H1 (cell line): ENCODE measurements around the gene PAX5. TPM values are rescaled to one million over a fixed set of nuclear protein-coding genes. Genes with fewer than 3 reads are reported as not detected.

Source experiments
- CTCF ChIA-PET: fragments of 300-600 bp; sonication (Branson Sonifier 250); formaldehyde crosslinking; loops from one replicate; lab custom pipeline; 2021; ENCODE audit not compliant: partially characterized antibody; lab: Charles Lee
- POLR2A ChIA-PET: fragments of 300-600 bp; sonication (Branson Sonifier 250); formaldehyde crosslinking; loops from one replicate; lab custom pipeline; 2021; ENCODE audit warnings: inconsistent platforms; ENCODE audit not compliant: partially characterized antibody; lab: Charles Lee
- DNase-seq, 2 experiments: peaks; one replicate each; pipeline versions ENCODE4 v3.0.0 to v3.0.0-alpha.2; 2010 to 2022; ENCODE audit warnings: low spot score in 2 of 2, low read depth in 1 of 2, mixed read lengths in 1 of 2
- FAIRE-seq: peaks from 2 replicates; lab custom pipeline; 2011; peaks lifted over from hg19 to GRCh38; lab: Jason Lieb, UNC
- H2AFZ ChIP-seq: 2 replicates; pipeline ENCODE4 v1.8.1; 2012; ENCODE audit warnings: low read length, inconsistent platforms
- H2AK5ac ChIP-seq: 2 replicates; pipeline ENCODE4 v1.6.1; 2013; ENCODE audit warnings: low read depth, low read length
- H2BK120ac ChIP-seq: replicated peaks from 2 replicates; pipeline ENCODE3; 2013; ENCODE audit warnings: low read depth, low read length, inconsistent platforms
- H2BK12ac ChIP-seq: 2 replicates; pipeline ENCODE4 v1.6.1; 2013; ENCODE audit warnings: low read depth, low read length
- H2BK15ac ChIP-seq: 2 replicates; pipeline ENCODE4 v1.6.1; 2013; ENCODE audit warnings: low read length
- H2BK20ac ChIP-seq: 2 replicates; pipeline ENCODE4 v1.6.1; 2013; ENCODE audit warnings: low read length
- H2BK5ac ChIP-seq: 2 replicates; pipeline ENCODE4 v1.6.1; 2013; ENCODE audit warnings: low read depth, low read length
- H3K14ac ChIP-seq: 2 replicates; pipeline ENCODE4 v1.6.1; 2013; ENCODE audit warnings: inconsistent platforms; ENCODE audit not compliant: insufficient read length
- H3K18ac ChIP-seq: 2 replicates; pipeline ENCODE4 v1.6.1; 2013; ENCODE audit warnings: low read length; ENCODE audit errors: extremely low read depth
- H3K23ac ChIP-seq: 2 replicates; pipeline ENCODE4 v1.6.1; 2013; ENCODE audit warnings: inconsistent platforms; ENCODE audit not compliant: insufficient read length
- H3K23me2 ChIP-seq: 2 replicates; pipeline ENCODE4 v1.6.1; 2013; ENCODE audit warnings: low read depth, low read length
- H3K27ac ChIP-seq: 2 replicates; pipeline ENCODE4 v1.6.1; 2011; ENCODE audit warnings: low read depth, low read length, inconsistent platforms
- H3K27me3 ChIP-seq, 4 experiments: replicated peaks in 1 of 4; 1 replicate in 1 of 4; 2 replicates in 3 of 4; pipeline versions ENCODE4 v1.6.1 to v1.8.1; 2011 to 2013; ENCODE audit warnings: low read length in 3 of 4, mild to moderate bottlenecking in 3 of 4, inconsistent platforms in 2 of 4, mixed read lengths in 2 of 4, moderate library complexity in 1 of 4; ENCODE audit not compliant: control insufficient read depth in 3 of 4, insufficient read depth in 3 of 4; ENCODE audit errors: extremely low read depth in 1 of 4
- H3K36me3 ChIP-seq, 4 experiments: 2 replicates each; pipeline versions ENCODE4 v1.6.1 to v1.8.1; 2011 to 2013; ENCODE audit warnings: mild to moderate bottlenecking in 4 of 4, low read length in 3 of 4, moderate library complexity in 2 of 4, control low read depth in 1 of 4, inconsistent platforms in 1 of 4; ENCODE audit not compliant: insufficient read depth in 4 of 4, control insufficient read depth in 2 of 4
- H3K4ac ChIP-seq: replicated peaks from 2 replicates; pipeline ENCODE3; 2013; ENCODE audit warnings: low read length, low read depth, mixed read lengths, inconsistent platforms; ENCODE audit not compliant: insufficient read length
- H3K4me1 ChIP-seq, 4 experiments: replicated peaks in 1 of 4; 1 replicate in 1 of 4; 2 replicates in 3 of 4; pipeline versions ENCODE4 v1.6.1 to v1.8.1; 2011 to 2013; ENCODE audit warnings: low read length in 3 of 4, inconsistent platforms in 2 of 4, mixed read lengths in 1 of 4; ENCODE audit not compliant: insufficient read depth in 4 of 4, control insufficient read depth in 3 of 4
- H3K4me2 ChIP-seq, 2 experiments: 2 replicates each; pipeline versions ENCODE4 v1.6.1 to v1.8.1; 2011 to 2013; ENCODE audit warnings: low read depth in 2 of 2, low read length in 2 of 2, control low read depth in 1 of 2, inconsistent platforms in 1 of 2, mild to moderate bottlenecking in 1 of 2; ENCODE audit not compliant: insufficient read depth in 1 of 2
- H3K4me3 ChIP-seq, 4 experiments: fragments of 200-600, 300-600 bp in 1 of 4; sonication (generic), shearing (Covaris generic), sonication (Bioruptor Twin) in 1 of 4; 2 replicates each; pipeline versions ENCODE4 v1.5.1 to v1.8.1; 2011 to 2016; ENCODE audit warnings: low read length in 4 of 4, low read depth in 3 of 4, control low read depth in 2 of 4, inconsistent platforms in 2 of 4, mild to moderate bottlenecking in 2 of 4, mixed read lengths in 1 of 4, moderate library complexity in 1 of 4; ENCODE audit not compliant: insufficient read depth in 2 of 4; ENCODE audit errors: extremely low read depth in 1 of 4
- H3K56ac ChIP-seq: replicated peaks from 2 replicates; pipeline ENCODE3; 2013; ENCODE audit warnings: low read depth, mild to moderate bottlenecking, mixed read lengths, low read length, inconsistent platforms; ENCODE audit not compliant: insufficient read length
- H3K79me1 ChIP-seq: 2 replicates; pipeline ENCODE4 v1.6.1; 2013; ENCODE audit warnings: low read depth, low read length, control low read depth
- H3K79me2 ChIP-seq, 2 experiments: 2 replicates each; pipeline versions ENCODE4 v1.6.1 to v1.8.1; 2012 to 2013; ENCODE audit warnings: low read length in 2 of 2, mild to moderate bottlenecking in 2 of 2, inconsistent platforms in 1 of 2; ENCODE audit not compliant: insufficient read depth in 2 of 2, control insufficient read depth in 1 of 2
- H3K9ac ChIP-seq, 4 experiments: replicated peaks in 1 of 4; 1 replicate in 1 of 4; 2 replicates in 3 of 4; pipeline versions ENCODE4 v1.6.1 to v1.8.1; 2011 to 2013; ENCODE audit warnings: low read depth in 3 of 4, low read length in 3 of 4, control low read depth in 2 of 4, mild to moderate bottlenecking in 2 of 4, moderate library complexity in 2 of 4, inconsistent platforms in 1 of 4; ENCODE audit errors: extremely low read depth in 1 of 4
- H3K9me3 ChIP-seq, 2 experiments: 2 replicates each; pipeline versions ENCODE4 v1.6.1 to v1.8.1; 2012 to 2013; ENCODE audit warnings: mild to moderate bottlenecking in 2 of 2, moderate library complexity in 2 of 2, control low read depth in 1 of 2, inconsistent platforms in 1 of 2, low read depth in 1 of 2, low read length in 1 of 2, mixed read lengths in 1 of 2; ENCODE audit not compliant: insufficient read depth in 2 of 2
- H4K20me1 ChIP-seq, 2 experiments: replicated peaks in 1 of 2; 2 replicates each; pipeline versions ENCODE3 to v1.8.1; 2011 to 2013; ENCODE audit warnings: inconsistent platforms in 2 of 2, low read length in 2 of 2, mild to moderate bottlenecking in 1 of 2; ENCODE audit not compliant: insufficient read depth in 2 of 2, control insufficient read depth in 1 of 2
- H4K5ac ChIP-seq: 2 replicates; pipeline ENCODE4 v1.6.1; 2013; ENCODE audit warnings: low read length, low read depth, mixed read lengths, inconsistent platforms; ENCODE audit not compliant: insufficient read length
- H4K8ac ChIP-seq: 2 replicates; pipeline ENCODE4 v1.8.0; 2013; ENCODE audit warnings: mild to moderate bottlenecking, moderate library complexity, low read length, inconsistent platforms; ENCODE audit not compliant: insufficient read depth; ENCODE audit errors: extremely low read depth
- H4K91ac ChIP-seq: replicated peaks from 2 replicates; pipeline ENCODE3; 2013; ENCODE audit warnings: low read length, mixed read lengths, inconsistent platforms; ENCODE audit not compliant: insufficient read length
- CTBP2 ChIP-seq: IDR thresholded peaks from 2 replicates; pipeline ENCODE4 v1.7.0; 2011; ENCODE audit warnings: borderline replicate concordance, mild to moderate bottlenecking, moderate library complexity, mixed read lengths, low read length; ENCODE audit not compliant: insufficient read depth, insufficient read length
- EGR1 ChIP-seq: IDR thresholded peaks from 2 replicates; pipeline ENCODE4 v1.6.1; 2011; ENCODE audit warnings: low read depth, low read length, borderline replicate concordance
- GABPA ChIP-seq: IDR thresholded peaks from 2 replicates; pipeline ENCODE4 v1.6.1; 2011; ENCODE audit warnings: mild to moderate bottlenecking, low read length, moderate library complexity, borderline replicate concordance; ENCODE audit not compliant: insufficient read depth
- HDAC2 ChIP-seq, 2 experiments: fragments of 300-600 bp in 1 of 2; sonication (generic) in 1 of 2; IDR thresholded peaks; 2 replicates each; pipeline ENCODE4 v1.6.1; 2011 to 2012; ENCODE audit warnings: low read depth in 2 of 2, low read length in 2 of 2, mild to moderate bottlenecking in 2 of 2, moderate library complexity in 2 of 2, borderline replicate concordance in 1 of 2, inconsistent platforms in 1 of 2
- HDAC6 ChIP-seq: IDR thresholded peaks from one replicate; pipeline ENCODE4 v1.7.1; 2012; ENCODE audit warnings: low read depth, mild to moderate bottlenecking, inconsistent platforms, low read length, moderate library complexity
- JUN ChIP-seq: IDR thresholded peaks from 2 replicates; pipeline ENCODE4 v1.6.1; 2011; ENCODE audit warnings: low read depth, mild to moderate bottlenecking, improper control_type of control experiment, low read length
- KDM1A ChIP-seq: fragments of 200-600, 300-600 bp; sonication (generic); IDR thresholded peaks from 2 replicates; pipeline ENCODE4 v1.7.1; 2016; ENCODE audit warnings: mild to moderate bottlenecking, low read length, borderline replicate concordance
- KDM5A ChIP-seq: fragments of 200-600 bp; IDR thresholded peaks from 2 replicates; pipeline ENCODE4 v1.7.1; 2012; ENCODE audit warnings: mild to moderate bottlenecking, low read length, inconsistent platforms, mixed read lengths
- RAD21 ChIP-seq, 2 experiments: IDR thresholded peaks in 1 of 2; conservative IDR thresholded peaks in 1 of 2; 2 replicates each; pipeline ENCODE4 v1.6.1; 2011; ENCODE audit warnings: low read depth in 2 of 2, low read length in 2 of 2, improper control_type of control experiment in 1 of 2, inconsistent platforms in 1 of 2, mild to moderate bottlenecking in 1 of 2, moderate library complexity in 1 of 2
- RFX5 ChIP-seq: IDR thresholded peaks from 2 replicates; pipeline ENCODE4 v1.6.1; 2011; ENCODE audit warnings: low read depth, low read length, improper control_type of control experiment, borderline replicate concordance
- SIN3A ChIP-seq, 2 experiments: IDR thresholded peaks in 1 of 2; conservative IDR thresholded peaks in 1 of 2; 2 replicates each; pipeline ENCODE4 v1.6.1; 2011 to 2012; ENCODE audit warnings: low read length in 2 of 2, improper control_type of control experiment in 1 of 2, low read depth in 1 of 2, mild to moderate bottlenecking in 1 of 2
- SIRT6 ChIP-seq: IDR thresholded peaks from one replicate; pipeline ENCODE4 v1.7.1; 2012; ENCODE audit warnings: low read length, inconsistent platforms
- SP1 ChIP-seq: IDR thresholded peaks from 2 replicates; pipeline ENCODE4 v1.6.1; 2011; ENCODE audit warnings: low read depth, low read length
- WGBS, 2 experiments: shearing (Covaris generic) in 1 of 2; methylation state at CpG; one replicate each; pipeline versions ENCODE4 v1.1.6 to v1.1.7; 2013 to 2015; ENCODE audit warnings: low lambda C conversion rate in 2 of 2, mixed read lengths in 2 of 2, inconsistent platforms in 1 of 2, low coverage in 1 of 2, missing lambda C conversion rate in 1 of 2; ENCODE audit not compliant: insufficient replicate concordance in 2 of 2, insufficient coverage in 1 of 2, insufficient read length in 1 of 2; ENCODE audit errors: extremely low coverage in 1 of 2, missing lambda C conversion rate in 1 of 2; 5-methylcytosine and 5-hydroxymethylcytosine counted together
- polyA plus RNA-seq, 7 experiments: library from polyadenylated mRNA; depleted of rRNA in 3 of 7; stranded (reverse) in 5 of 7; unstranded in 2 of 7; fragments of >200 nt in 5 of 7; fragments of 200-250 nt in 2 of 7; gene quantifications; 1 replicate in 5 of 7; 2 replicates in 1 of 7; 4 replicates in 1 of 7; pipeline versions ENCODE4 v1.2.1 to v1.2.3, GENCODE V29; 2011 to 2013; ENCODE audit warnings: missing spikeins in 2 of 7, mixed read lengths in 2 of 7
- total RNA-seq: library from RNA; stranded (reverse); fragmentation: NEBNext Ultra II Directional; extraction: Animal tissue kit (Norgen Biotek cat#: 25700); gene quantifications from 2 replicates; pipeline ENCODE4 v1.2.1, GENCODE V29; 2021

Gene PAX5
- total and polyA plus RNA-seq, 2 of the 8 experiments (the other 6 are each of a cell fraction or from before 2014, with no cell fraction given), result 0.29 to 0.43 TPM

DNA sequence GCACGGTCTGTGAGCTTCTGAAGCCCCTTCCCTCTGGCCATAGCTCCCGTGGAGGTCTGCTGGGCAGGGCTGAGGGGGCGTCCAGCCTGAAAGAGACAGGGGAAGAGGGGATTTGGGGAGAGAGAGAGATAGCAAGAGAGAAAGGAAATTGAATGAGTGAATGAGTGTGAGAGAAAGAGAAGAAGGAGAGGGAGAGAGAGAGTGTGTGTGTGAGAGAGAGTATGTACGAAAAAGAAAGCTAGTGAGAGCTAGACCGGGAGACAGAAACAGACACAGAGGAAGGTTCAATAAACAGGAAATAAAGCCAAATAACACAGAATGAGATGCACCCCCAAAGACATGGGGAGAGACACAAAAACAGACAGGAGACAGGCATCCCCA lies 37.4 kb downstream of the PAX5 start:
- peaks cover 0 to 10% (median 3%) of the 10 kb centered on the region in 4 experiments; a peak in 4 of 7 replicates for H3K4me1 ChIP-seq
- ChIA-PET POLR2A (interaction anchor here (0.5 to 1.0 kb wide), 2 partner anchors 30 to 57 kb away, joined by 3 read pairs; no protein-coding TSS in a partner anchor), CTCF (interaction anchor here (0.7 to 22.2 kb wide), 43 partner anchors 13 to 435 kb away, joined by 3 to 657 read pairs (median 5); partner anchors contain the start of genes PAX5 and ZCCHC7)
- H2BK15ac ChIP-seq, result peak overlapping the region; percentile 72; the same call in 1 of the 2 replicates
- peaks cover 0 to 26% (median 24%) of the 10 kb centered on the region in 4 experiments; a peak in 6 of 7 replicates for H3K27me3 ChIP-seq
- no peak overlapping the region for H3K14ac ChIP-seq
- H3K36me3 ChIP-seq, result no peaks in the 10 kb centered on the region
- H3K27ac ChIP-seq, result no peak overlapping the region
- DNase-seq (no peak), FAIRE-seq (no peak)
- H3K9me3 ChIP-seq, result no peaks in the 10 kb centered on the region
- H3K79me1 ChIP-seq, result no peaks in the 10 kb centered on the region
- no peak overlapping the region for H4K91ac ChIP-seq
- H4K5ac ChIP-seq, result no peak overlapping the region
- H4K8ac ChIP-seq, result no peak overlapping the region
- H2BK12ac ChIP-seq, result no peak overlapping the region
- no peaks in the 10 kb centered on the region for H3K79me2 ChIP-seq
- no peak overlapping the region for H3K18ac ChIP-seq
- H2BK5ac ChIP-seq, result no peak overlapping the region
- H3K23ac ChIP-seq, result no peak overlapping the region
- H2AK5ac ChIP-seq, result no peak overlapping the region
- H3K4me3 ChIP-seq, result no peak overlapping the region
- no peak overlapping the region for H3K4me2 ChIP-seq
- no peak overlapping the region for H2AFZ ChIP-seq
- H2BK20ac ChIP-seq, result no peak overlapping the region
- no peak overlapping the region for H3K9ac ChIP-seq
- 79 to 100% methylated on average over 1 to 5 of the region's 5 CpGs for WGBS, 2 experiments
- no peaks in the 10 kb centered on the region for H3K23me2 ChIP-seq
- H3K4ac ChIP-seq, result no peak overlapping the region
- no peak overlapping the region for H2BK120ac ChIP-seq
- H3K56ac ChIP-seq, result no peak overlapping the region
- no peaks in the 10 kb centered on the region for H4K20me1 ChIP-seq
- TF ChIP-seq CTBP2, result no peak
- TF ChIP-seq HDAC2 (IDR thresholded peaks at IDR 0.05; ENCODE audit: borderline replicate concordance in 1 of 2, low read depth in 2 of 2, low read length in 2 of 2), result no peak
- no peak for TF ChIP-seq RFX5
- no peak for TF ChIP-seq SIRT6
- TF ChIP-seq GABPA, result no peak
- no peak for TF ChIP-seq SP1
- TF ChIP-seq HDAC6, result no peak
- TF ChIP-seq RAD21 (IDR thresholded peaks at IDR 0.05 in 1 of 2, conservative IDR thresholded peaks at IDR 0.05 in 1 of 2; ENCODE audit: low read depth in 2 of 2, low read length in 2 of 2), result no peak
- TF ChIP-seq JUN, result no peak
- TF ChIP-seq SIN3A (conservative IDR thresholded peaks at IDR 0.05 in 1 of 2, IDR thresholded peaks at IDR 0.05 in 1 of 2; ENCODE audit: low read depth in 1 of 2, low read length in 2 of 2), result no peak
- TF ChIP-seq KDM5A, result no peak
- no peak for TF ChIP-seq KDM1A
- TF ChIP-seq EGR1, result no peak
